Large intestine (tissue), 3 donors: ENCODE measurements around the gene EYS. TPM values are rescaled to one million over a fixed set of nuclear protein-coding genes. Genes with fewer than 3 reads are reported as not detected.
"Not testable (repeated sequence)": the region's sequence is repeated elsewhere in the genome, so short reads cannot be mapped to it uniquely, and the experiment has no call there.

Source experiments
- DNase-seq, 2 donors: peaks; one replicate each; pipeline versions ENCODE4 v3.0.0 to v3.0.0-alpha.2; 2013
- H3K27ac ChIP-seq: one replicate; pipeline ENCODE4 v1.5.1; 2013; ENCODE audit warnings: low read length
- H3K27me3 ChIP-seq: 2 replicates; pipeline ENCODE4 v1.6.1; 2013; ENCODE audit warnings: low read length; ENCODE audit not compliant: control insufficient read depth, insufficient read depth
- H3K36me3 ChIP-seq: 2 replicates; pipeline ENCODE4 v1.6.1; 2013; ENCODE audit warnings: low read length; ENCODE audit not compliant: control insufficient read depth, insufficient read depth
- H3K4me1 ChIP-seq: one replicate; pipeline ENCODE4 v1.6.1; 2013; ENCODE audit warnings: low read length; ENCODE audit not compliant: control insufficient read depth, insufficient read depth
- H3K4me3 ChIP-seq: one replicate; pipeline ENCODE4 v1.5.1; 2013; ENCODE audit warnings: low read length
- H3K9me3 ChIP-seq: one replicate; pipeline ENCODE4 v1.6.1; 2013; ENCODE audit warnings: mild to moderate bottlenecking, low read depth, low read length, moderate library complexity; ENCODE audit not compliant: control insufficient read depth
- WGBS: methylation state at CpG from one replicate; pipeline ENCODE4 v1.1.5; 2013; ENCODE audit warnings: low lambda C conversion rate; ENCODE audit not compliant: insufficient coverage; 5-methylcytosine and 5-hydroxymethylcytosine counted together
- polyA plus RNA-seq: library from polyadenylated mRNA; unstranded; fragments of 120-200 nt; gene quantifications from one replicate; pipeline ENCODE4 v1.2.1, GENCODE V29; 2013

EYS gene
- polyA plus RNA-seq, 1 donor: 0.76 TPM

GRCh38 chr6:64046746-64047208 is 1660.2 kb downstream of the EYS start:
- H3K27ac ChIP-seq: no peak overlapping the region
- H3K4me1 ChIP-seq: no peaks in the 10 kb centered on the region
- H3K9me3 ChIP-seq: no peaks in the 10 kb centered on the region
- H3K27me3 ChIP-seq: no peaks in the 10 kb centered on the region
- 80% methylated on average over 1 of the region's 1 CpG for WGBS
- H3K4me3 ChIP-seq: no peak overlapping the region
- no peak for DNase-seq
- no peaks in the 10 kb centered on the region for H3K36me3 ChIP-seq

- Histone ChIP-seq H3K4me3 (no peak overlapping the region), H3K27me3 (no peaks in the 10 kb centered on the region), H3K27ac (no peak overlapping the region), H3K36me3 (no peaks in the 10 kb centered on the region), H3K4me1 (no peaks in the 10 kb centered on the region), H3K9me3 (no peaks in the 10 kb centered on the region)
- DNase-seq: no peak
- 100% methylated on average over 2 of the region's 2 CpGs for WGBS
These were observed 1665.7 kb downstream of the EYS start for GRCh38 chr6:64041373-64041772.

GRCh38 chr6:64040113-64040512 is 1666.9 kb downstream of the EYS start:
- Histone ChIP-seq H3K4me3 (no peak overlapping the region), H3K27me3 (no peaks in the 10 kb centered on the region), H3K9me3 (no peaks in the 10 kb centered on the region), H3K4me1 (no peaks in the 10 kb centered on the region), H3K27ac (no peak overlapping the region), H3K36me3 (no peaks in the 10 kb centered on the region)
- 100% methylated on average over 1 of the region's 1 CpG for WGBS
- no peak for DNase-seq

DNA sequence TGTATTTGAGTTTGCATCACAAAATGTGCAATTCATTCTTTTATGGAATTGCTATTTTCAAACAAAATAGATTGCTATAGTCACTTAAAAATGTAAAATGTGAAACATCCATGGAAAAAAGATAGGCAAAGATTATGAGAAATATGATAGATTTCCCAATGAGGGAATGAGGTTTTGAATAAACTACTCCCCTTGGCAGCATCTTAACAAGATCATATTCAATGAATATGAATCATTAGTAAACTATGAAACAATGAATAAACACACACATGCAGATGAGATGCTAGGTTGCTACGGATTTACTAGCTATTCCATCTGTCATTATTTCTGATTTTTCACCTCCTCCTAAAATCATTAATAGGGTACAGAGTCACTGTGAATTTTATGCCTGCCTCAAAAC is 1669.6 kb downstream of the EYS start:
- H3K4me1 ChIP-seq: no peaks in the 10 kb centered on the region
- H3K4me3 ChIP-seq: no peak overlapping the region
- H3K9me3 ChIP-seq: no peaks in the 10 kb centered on the region
- no peak for DNase-seq
- no peak overlapping the region for H3K27ac ChIP-seq
- no peaks in the 10 kb centered on the region for H3K27me3 ChIP-seq
- WGBS: 80% methylated on average over 1 of the region's 1 CpG
- H3K36me3 ChIP-seq: no peaks in the 10 kb centered on the region

- DNase-seq: no peak
- WGBS: no CpG with 5 or more reads among the region's 3 CpGs
- Histone ChIP-seq H3K27ac (no peak overlapping the region), H3K36me3 (no peaks in the 10 kb centered on the region), H3K4me1 (no peaks in the 10 kb centered on the region), H3K27me3 (no peaks in the 10 kb centered on the region), H3K9me3 (peaks cover 8% of the 10 kb centered on the region), H3K4me3 (no peak overlapping the region)
These were observed 1671.9 kb downstream of the EYS start for GRCh38 chr6:64034910-64035655.

GRCh38 chr6:64034291-64034690 is 1672.7 kb downstream of the EYS start:
- Histone ChIP-seq H3K9me3 (peaks cover 8% of the 10 kb centered on the region), H3K4me1 (no peaks in the 10 kb centered on the region), H3K4me3 (no peak overlapping the region), H3K27me3 (no peaks in the 10 kb centered on the region), H3K27ac (no peak overlapping the region), H3K36me3 (no peaks in the 10 kb centered on the region)
- no CpG with 5 or more reads among the region's 4 CpGs for WGBS
- DNase-seq: no peak

GRCh38 chr6:64030950-64031618 is 1675.9 kb downstream of the EYS start:
- not testable (repeated sequence) for H3K4me3 ChIP-seq, H3K9me3 ChIP-seq, H3K27ac ChIP-seq, H3K36me3 ChIP-seq, H3K27me3 ChIP-seq, H3K4me1 ChIP-seq, DNase-seq
- no CpG with 5 or more reads among the region's 21 CpGs for WGBS

- no peaks in the 10 kb centered on the region for H3K27me3 ChIP-seq
- H3K9me3 ChIP-seq: peaks cover 7% of the 10 kb centered on the region
- WGBS: no CpG with 5 or more reads among the region's 24 CpGs
- H3K27ac ChIP-seq: no peak overlapping the region
- H3K4me1 ChIP-seq: no peaks in the 10 kb centered on the region
- no peak overlapping the region for H3K4me3 ChIP-seq
- H3K36me3 ChIP-seq: no peaks in the 10 kb centered on the region
- no peak for DNase-seq
These were observed 1683.3 kb downstream of the EYS start for GRCh38 chr6:64023693-64024092.

DNA sequence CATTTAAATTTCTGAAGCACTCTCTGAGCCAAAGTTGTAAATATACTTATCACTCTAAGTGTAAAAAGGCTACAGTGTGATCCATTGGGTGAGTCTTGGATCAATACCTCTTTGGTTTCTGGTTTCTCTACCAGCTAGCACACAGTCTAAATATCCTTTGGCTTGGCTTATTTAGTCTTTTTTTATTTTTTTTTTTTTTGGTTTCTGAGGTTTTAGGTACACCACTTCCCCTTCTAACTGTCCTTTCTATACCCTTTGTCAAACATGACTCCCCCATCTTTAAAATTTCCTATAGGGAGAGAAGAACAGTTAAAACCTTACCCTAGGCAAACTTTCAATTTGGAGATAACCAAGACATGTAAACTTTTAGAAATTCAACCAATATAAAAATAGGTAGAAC is 1692.4 kb downstream of the EYS start:
- no peaks in the 10 kb centered on the region for H3K27me3 ChIP-seq
- H3K27ac ChIP-seq: no peak overlapping the region
- DNase-seq: no peak
- H3K4me1 ChIP-seq: no peaks in the 10 kb centered on the region
- no peaks in the 10 kb centered on the region for H3K9me3 ChIP-seq
- no peak overlapping the region for H3K4me3 ChIP-seq
- H3K36me3 ChIP-seq: no peaks in the 10 kb centered on the region

GRCh38 chr6:64013011-64013410 is 1694.0 kb downstream of the EYS start:
- 57% methylated on average over 3 of the region's 8 CpGs for WGBS
- H3K36me3 ChIP-seq: no peaks in the 10 kb centered on the region
- H3K27ac ChIP-seq: no peak overlapping the region
- no peaks in the 10 kb centered on the region for H3K27me3 ChIP-seq
- no peak overlapping the region for H3K4me3 ChIP-seq
- no peaks in the 10 kb centered on the region for H3K9me3 ChIP-seq
- no peaks in the 10 kb centered on the region for H3K4me1 ChIP-seq
- peak in 1 of 2 donors; percentile 26 for DNase-seq
